Measurements from ENCODE around the gene POLR3B. TPM values are rescaled to one million over a fixed set of nuclear protein-coding genes. Genes with fewer than 3 reads are reported as not detected.

The POLR3B gene
- total and polyA plus RNA-seq, 7 donors, result 1.8 to 5.4 (median 4.0) TPM

DNA sequence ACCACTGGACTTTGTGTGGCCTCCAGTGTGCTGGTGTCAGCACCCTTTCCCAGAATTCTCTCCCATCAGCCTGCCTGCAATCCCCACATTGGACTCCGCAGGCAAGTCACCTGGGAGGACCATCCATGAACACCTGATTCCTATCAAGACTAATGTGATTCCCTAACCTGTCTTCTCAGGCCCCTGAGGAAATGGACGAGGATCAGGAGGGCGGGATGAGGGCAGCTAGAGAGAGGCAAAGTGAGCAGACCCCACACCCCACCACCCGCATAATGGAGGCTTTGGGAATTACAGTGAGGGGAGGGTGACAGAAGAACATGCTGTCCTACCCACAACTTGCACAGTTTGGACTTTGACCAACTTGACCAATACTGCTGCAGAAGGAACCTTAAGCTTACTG, 164.4 kb downstream of the POLR3B start:
- intact Hi-C loops (cut with DNase I), result no loop called here
- H3K4me1 ChIP-seq, result peaks cover 0 to 10% (median 5%) of the 10 kb centered on the region in 4 donors
- H3K4me3 ChIP-seq, result no peak overlapping the region
- 92 to 96% methylated on average over 4 of the region's 4 CpGs for WGBS, 2 donors
- H3K9me3 ChIP-seq, result no peaks in the 10 kb centered on the region
- H3K27me3 ChIP-seq, result no peaks in the 10 kb centered on the region
- DNase-seq, result no peak
- H3K36me3 ChIP-seq, result no peaks in the 10 kb centered on the region
- no peak overlapping the region for H3K27ac ChIP-seq
- TF ChIP-seq, protein P1, sequence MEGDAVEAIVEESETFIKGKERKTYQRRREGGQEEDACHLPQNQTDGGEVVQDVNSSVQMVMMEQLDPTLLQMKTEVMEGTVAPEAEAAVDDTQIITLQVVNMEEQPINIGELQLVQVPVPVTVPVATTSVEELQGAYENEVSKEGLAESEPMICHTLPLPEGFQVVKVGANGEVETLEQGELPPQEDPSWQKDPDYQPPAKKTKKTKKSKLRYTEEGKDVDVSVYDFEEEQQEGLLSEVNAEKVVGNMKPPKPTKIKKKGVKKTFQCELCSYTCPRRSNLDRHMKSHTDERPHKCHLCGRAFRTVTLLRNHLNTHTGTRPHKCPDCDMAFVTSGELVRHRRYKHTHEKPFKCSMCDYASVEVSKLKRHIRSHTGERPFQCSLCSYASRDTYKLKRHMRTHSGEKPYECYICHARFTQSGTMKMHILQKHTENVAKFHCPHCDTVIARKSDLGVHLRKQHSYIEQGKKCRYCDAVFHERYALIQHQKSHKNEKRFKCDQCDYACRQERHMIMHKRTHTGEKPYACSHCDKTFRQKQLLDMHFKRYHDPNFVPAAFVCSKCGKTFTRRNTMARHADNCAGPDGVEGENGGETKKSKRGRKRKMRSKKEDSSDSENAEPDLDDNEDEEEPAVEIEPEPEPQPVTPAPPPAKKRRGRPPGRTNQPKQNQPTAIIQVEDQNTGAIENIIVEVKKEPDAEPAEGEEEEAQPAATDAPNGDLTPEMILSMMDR (IDR thresholded peaks at IDR 0.05), result no peak

DNA sequence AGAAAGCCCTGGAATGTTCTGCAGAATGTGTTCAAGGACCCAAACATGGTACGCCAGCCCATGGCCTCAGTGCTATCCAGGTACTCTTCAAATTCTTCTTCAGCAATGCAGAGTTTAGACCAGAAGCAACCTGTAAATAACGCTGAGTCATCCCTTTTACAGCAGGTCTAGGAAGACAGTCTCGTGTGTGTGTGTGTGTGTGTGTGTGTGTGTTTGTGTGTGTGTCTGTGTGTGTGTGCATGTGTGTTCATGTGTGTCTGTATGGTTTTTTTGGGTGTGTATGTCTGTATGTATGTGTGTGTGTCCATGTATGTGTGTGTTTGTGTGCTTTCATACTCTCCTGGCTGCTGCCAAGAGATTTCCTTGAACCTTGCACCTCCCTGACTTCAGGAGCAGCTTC, 165.2 kb downstream of the POLR3B start:
- Histone ChIP-seq H3K36me3 (no peaks in the 10 kb centered on the region), H3K27ac (no peak overlapping the region), H3K27me3 (no peaks in the 10 kb centered on the region), H3K4me3 (no peak overlapping the region), H3K9me3 (no peaks in the 10 kb centered on the region), H3K4me1 (peaks cover 0 to 10% (median 5%) of the 10 kb centered on the region in 4 donors)
- intact Hi-C loops (cut with DNase I), result no loop called here
- WGBS, 2 donors, result 68 to 72% methylated on average over 3 of the region's 3 CpGs
- no peak for DNase-seq
- no peak for TF ChIP-seq EP300 (IDR thresholded peaks at IDR 0.05)
- TF ChIP-seq POLR2AphosphoS5 (IDR thresholded peaks at IDR 0.05), result no peak
- TF ChIP-seq, protein P1 (IDR thresholded peaks at IDR 0.05), result no peak
- no peak for TF ChIP-seq POLR2A (IDR thresholded peaks at IDR 0.05)

DNA sequence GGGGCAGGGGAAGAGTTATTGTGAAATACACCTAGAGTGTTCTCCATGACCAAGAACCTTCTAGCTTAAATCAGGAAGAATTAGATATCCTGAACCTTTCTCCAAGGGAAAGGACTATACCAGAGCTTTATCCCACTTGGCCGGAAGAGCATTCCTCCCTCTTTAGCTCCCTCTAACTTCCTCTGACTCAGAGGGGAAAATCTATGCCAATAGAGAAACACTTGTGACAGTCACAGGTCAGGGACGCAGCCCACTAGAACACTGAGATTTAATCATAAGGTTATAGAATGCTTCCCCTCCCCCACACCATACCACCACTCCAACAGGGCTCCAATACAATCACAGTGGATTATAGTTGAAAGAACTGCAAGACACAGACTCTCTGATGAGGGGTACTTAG, 169.8 kb downstream of the POLR3B start:
- H3K36me3 ChIP-seq, result no peaks in the 10 kb centered on the region
- no peak overlapping the region for H3K4me3 ChIP-seq
- 68 to 80% methylated on average over 2 of the region's 2 CpGs for WGBS, 2 donors
- no peaks in the 10 kb centered on the region for H3K27me3 ChIP-seq
- TF ChIP-seq POLR2AphosphoS5 (IDR thresholded peaks at IDR 0.05) (no peak), POLR2A (IDR thresholded peaks at IDR 0.05) (no peak), EP300 (IDR thresholded peaks at IDR 0.05) (no peak)
- TF ChIP-seq, protein P1 (IDR thresholded peaks at IDR 0.05), result no peak
- H3K4me1 ChIP-seq, result no peaks in the 10 kb centered on the region
- intact Hi-C loops (cut with DNase I), result no loop called here
- no peaks in the 10 kb centered on the region for H3K9me3 ChIP-seq
- no peak overlapping the region for H3K27ac ChIP-seq
- DNase-seq, result no peak

DNA sequence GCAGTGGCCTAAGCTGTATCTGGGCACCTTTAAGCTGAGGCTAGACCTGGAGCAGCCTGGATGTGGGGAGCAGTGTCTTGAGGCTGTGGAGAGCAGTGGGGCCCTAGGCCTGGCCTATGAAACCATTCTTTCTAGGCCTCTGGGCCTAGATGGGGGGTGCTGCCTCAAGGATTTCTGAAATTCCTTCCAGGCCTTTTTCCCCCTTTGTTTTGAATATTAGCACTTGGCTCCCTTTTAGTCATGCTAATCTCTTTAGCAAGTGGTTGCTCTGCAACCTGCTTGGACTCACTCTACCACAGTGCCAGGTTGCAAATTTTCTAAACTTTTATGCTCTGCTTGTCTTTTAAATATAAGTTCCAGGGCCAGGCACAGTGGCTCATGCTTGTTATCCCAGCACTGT, 183.7 kb downstream of the POLR3B start:
- Histone ChIP-seq H3K27ac (no peak overlapping the region), H3K36me3 (no peaks in the 10 kb centered on the region), H3K9me3 (peaks cover 0 to 4% (median under 1%) of the 10 kb centered on the region in 4 donors), H3K4me3 (no peak overlapping the region), H3K4me1 (no peaks in the 10 kb centered on the region), H3K27me3 (no peaks in the 10 kb centered on the region)
- intact Hi-C loops (cut with DNase I), result no loop called here
- TF ChIP-seq, protein P1 (IDR thresholded peaks at IDR 0.05), result no peak
- no peak for TF ChIP-seq EP300 (IDR thresholded peaks at IDR 0.05)
- DNase-seq, result no peak

DNA sequence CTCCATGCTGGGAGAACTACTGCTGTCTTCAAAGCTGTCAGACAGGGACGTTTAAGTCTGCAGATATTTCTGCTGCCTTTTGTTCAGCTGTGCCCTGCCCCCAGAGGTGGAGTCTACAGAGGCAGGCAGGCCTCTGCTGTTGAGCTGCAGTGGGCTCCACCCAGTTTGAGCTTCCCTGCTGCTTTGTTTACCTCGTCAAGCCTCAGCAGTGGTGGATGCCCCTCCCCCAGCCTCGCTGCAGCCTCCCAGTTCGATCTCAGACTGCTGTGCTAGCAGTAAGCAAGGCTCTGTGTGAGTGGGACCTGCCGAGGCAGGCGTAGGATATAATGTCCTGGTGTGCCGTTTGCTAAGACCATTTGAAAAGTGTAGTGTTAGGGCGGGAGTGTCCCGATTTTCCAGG, 193.9 kb downstream of the POLR3B start:
- 79 to 88% methylated on average over 9 of the region's 9 CpGs for WGBS, 2 donors
- intact Hi-C loops (cut with DNase I), result no loop called here
- H3K27ac ChIP-seq, result no peak overlapping the region
- H3K4me1 ChIP-seq, result no peaks in the 10 kb centered on the region
- no peaks in the 10 kb centered on the region for H3K27me3 ChIP-seq
- peaks cover 0 to 5% (median 2%) of the 10 kb centered on the region in 4 donors for H3K9me3 ChIP-seq
- no peaks in the 10 kb centered on the region for H3K36me3 ChIP-seq
- H3K4me3 ChIP-seq, result no peak overlapping the region
- no peak for DNase-seq
- TF ChIP-seq POLR2A (IDR thresholded peaks at IDR 0.05), result no peak
- no peak for TF ChIP-seq POLR2AphosphoS5 (IDR thresholded peaks at IDR 0.05)
- TF ChIP-seq, protein P1 (IDR thresholded peaks at IDR 0.05), result no peak
- TF ChIP-seq EP300 (IDR thresholded peaks at IDR 0.05), result no peak
